GM19240 (cell line): ENCODE results near the gene FBN2.

Source experiments
- DNase-seq: peaks from one replicate; pipeline ENCODE4 v3.0.0; 2011; ENCODE audit warnings: low spot score; ENCODE audit not compliant: insufficient read length

The FBN2 gene

GRCh38 chr5:128318691-128319090 lies 219.4 kb downstream of the FBN2 start:
- DNase-seq: no peak

GRCh38 chr5:128317481-128317880 lies 220.6 kb downstream of the FBN2 start:
- no peak for DNase-seq

- no peak for DNase-seq
Observed at GRCh38 chr5:128315671-128316070, 222.4 kb downstream of the FBN2 start.

- DNase-seq: no peak
Observed at GRCh38 chr5:128305341-128305740, 232.7 kb downstream of the FBN2 start.

- no peak for DNase-seq
Observed at GRCh38 chr5:128304791-128305190, 233.3 kb downstream of the FBN2 start.

GRCh38 chr5:128304088-128304487 lies 234.0 kb downstream of the FBN2 start:
- DNase-seq: no peak

GRCh38 chr5:128303593-128303992 lies 234.5 kb downstream of the FBN2 start:
- DNase-seq: no peak

- DNase-seq: no peak
Observed at GRCh38 chr5:128300181-128300580, 237.9 kb downstream of the FBN2 start.

- no peak for DNase-seq
Observed at GRCh38 chr5:128290152-128290858, 247.7 kb downstream of the FBN2 start.

GRCh38 chr5:128287740-128288139 lies 250.3 kb downstream of the FBN2 start:
- DNase-seq: no peak

GRCh38 chr5:128284236-128284635 lies 253.8 kb downstream of the FBN2 start:
- no peak for DNase-seq

GRCh38 chr5:128279345-128279744 lies 258.7 kb downstream of the FBN2 start:
- no peak for DNase-seq

- no peak for DNase-seq
Observed at GRCh38 chr5:128276537-128277216, 261.4 kb downstream of the FBN2 start.

GRCh38 chr5:128274441-128274840 lies 263.6 kb downstream of the FBN2 start:
- DNase-seq: no peak

GRCh38 chr5:128273736-128274135 lies 264.3 kb downstream of the FBN2 start:
- DNase-seq: no peak

GRCh38 chr5:128271859-128272464 lies 266.1 kb downstream of the FBN2 start:
- no peak for DNase-seq

GRCh38 chr5:128271071-128271470 lies 267.0 kb downstream of the FBN2 start:
- DNase-seq: no peak

- DNase-seq: no peak
Observed at GRCh38 chr5:128264564-128265360, 273.3 kb downstream of the FBN2 start.

GRCh38 chr5:128263357-128263756 lies 274.7 kb downstream of the FBN2 start:
- no peak for DNase-seq

- DNase-seq: no peak
Observed at GRCh38 chr5:128262911-128263310, 275.1 kb downstream of the FBN2 start.

GRCh38 chr5:128259607-128260021 lies 278.4 kb downstream of the FBN2 start:
- DNase-seq: no peak

- DNase-seq: no peak
Observed at GRCh38 chr5:128258372-128258771, 279.7 kb downstream of the FBN2 start.
